Body of pancreas (tissue), 4 donors: Measurements from ENCODE around the gene DNHD1.

Source experiments
- POLR2A ChIP-seq, 3 donors: fragments of 450-650 bp; IDR thresholded peaks; one replicate each; pipeline ENCODE4 v1.6.1; 2016; ENCODE audit warnings: antibody characterized with exemption in 3 of 3, mild to moderate bottlenecking in 2 of 3
- TF ChIP-seq, protein P1 (sequence below), 7 experiments: fragments of 450-650 bp in 4 of 7; fragments of 200-600 bp in 3 of 7; sonication (generic) in 3 of 7; IDR thresholded peaks; one replicate each; pipeline ENCODE4 v1.5.1; 2016 to 2019; ENCODE audit warnings: antibody characterized with exemption in 7 of 7

DNA sequence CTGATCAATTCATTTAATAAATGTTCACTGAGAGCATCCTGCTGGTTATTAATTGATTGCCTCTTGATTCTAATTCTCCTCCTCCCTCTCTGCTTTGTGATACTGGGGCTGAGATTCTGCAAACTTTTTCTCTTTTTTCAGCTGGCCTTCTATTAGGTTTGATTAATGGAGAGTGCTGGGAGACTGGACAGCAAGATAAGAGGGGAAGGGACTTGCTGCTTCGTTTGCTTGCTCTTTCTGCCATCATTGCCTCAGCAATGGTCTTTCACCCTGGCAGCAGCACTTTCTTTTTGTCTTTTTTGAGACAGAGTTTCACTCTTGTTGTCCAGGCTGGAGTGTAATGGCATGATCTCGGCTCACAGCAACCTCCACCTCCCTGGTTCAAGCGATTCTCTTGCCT, 7.1 kb downstream of the DNHD1 start:
- TF ChIP-seq, protein P1, sequence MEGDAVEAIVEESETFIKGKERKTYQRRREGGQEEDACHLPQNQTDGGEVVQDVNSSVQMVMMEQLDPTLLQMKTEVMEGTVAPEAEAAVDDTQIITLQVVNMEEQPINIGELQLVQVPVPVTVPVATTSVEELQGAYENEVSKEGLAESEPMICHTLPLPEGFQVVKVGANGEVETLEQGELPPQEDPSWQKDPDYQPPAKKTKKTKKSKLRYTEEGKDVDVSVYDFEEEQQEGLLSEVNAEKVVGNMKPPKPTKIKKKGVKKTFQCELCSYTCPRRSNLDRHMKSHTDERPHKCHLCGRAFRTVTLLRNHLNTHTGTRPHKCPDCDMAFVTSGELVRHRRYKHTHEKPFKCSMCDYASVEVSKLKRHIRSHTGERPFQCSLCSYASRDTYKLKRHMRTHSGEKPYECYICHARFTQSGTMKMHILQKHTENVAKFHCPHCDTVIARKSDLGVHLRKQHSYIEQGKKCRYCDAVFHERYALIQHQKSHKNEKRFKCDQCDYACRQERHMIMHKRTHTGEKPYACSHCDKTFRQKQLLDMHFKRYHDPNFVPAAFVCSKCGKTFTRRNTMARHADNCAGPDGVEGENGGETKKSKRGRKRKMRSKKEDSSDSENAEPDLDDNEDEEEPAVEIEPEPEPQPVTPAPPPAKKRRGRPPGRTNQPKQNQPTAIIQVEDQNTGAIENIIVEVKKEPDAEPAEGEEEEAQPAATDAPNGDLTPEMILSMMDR (IDR thresholded peaks at IDR 0.05), result no peak
- TF ChIP-seq POLR2A (IDR thresholded peaks at IDR 0.05), result no peak
